ENCODE results near the gene B4GALNT4. TPM values are rescaled to one million over a fixed set of nuclear protein-coding genes. Genes with fewer than 3 reads are reported as not detected.

The B4GALNT4 gene
- total RNA-seq, 1 donor from 2014 or later: 201 TPM

- Mint-ChIP-seq H3K4me3 (no peak overlapping the region), H3K27me3 (ENCODE audit: low read depth) (peaks cover 21% of the 10 kb centered on the region), H3K4me1 (no peaks in the 10 kb centered on the region), H3K36me3 (ENCODE audit: low read depth) (no peaks in the 10 kb centered on the region), H3K27ac (ENCODE audit: unreplicated experiment) (no peak overlapping the region), H3K9me3 (no peaks in the 10 kb centered on the region)
- DNase-seq (ENCODE audit: low read depth, low spot score): no peak
- TF ChIP-seq CTCF (conservative IDR thresholded peaks at IDR 0.05): no peak
These were observed 59.0 kb downstream of the B4GALNT4 start for GRCh38 chr11:428295-428694.

GRCh38 chr11:429391-429790 is 60.1 kb downstream of the B4GALNT4 start:
- TF ChIP-seq CTCF (conservative IDR thresholded peaks at IDR 0.05): no peak
- no peak for DNase-seq (ENCODE audit: low read depth, low spot score)
- H3K27me3 Mint-ChIP-seq (ENCODE audit: low read depth): peaks cover 14% of the 10 kb centered on the region
- H3K4me3 Mint-ChIP-seq: no peak overlapping the region
- H3K9me3 Mint-ChIP-seq: no peaks in the 10 kb centered on the region
- H3K4me1 Mint-ChIP-seq: no peaks in the 10 kb centered on the region
- H3K27ac Mint-ChIP-seq (ENCODE audit: unreplicated experiment): no peak overlapping the region
- H3K36me3 Mint-ChIP-seq (ENCODE audit: low read depth): no peaks in the 10 kb centered on the region

- Mint-ChIP-seq H3K4me3 (no peak overlapping the region), H3K27me3 (ENCODE audit: low read depth) (peaks cover 10% of the 10 kb centered on the region), H3K27ac (ENCODE audit: unreplicated experiment) (no peak overlapping the region), H3K9me3 (peaks cover 1% of the 10 kb centered on the region), H3K36me3 (ENCODE audit: low read depth) (no peaks in the 10 kb centered on the region), H3K4me1 (no peaks in the 10 kb centered on the region)
- DNase-seq (ENCODE audit: low read depth, low spot score): no peak
- no peak for TF ChIP-seq CTCF (conservative IDR thresholded peaks at IDR 0.05)
These were observed 60.7 kb downstream of the B4GALNT4 start for GRCh38 chr11:429931-430456.

Other genes starting within 250 kb of the B4GALNT4 start
- not detected in 2 replicates for gene SCGB1C1, start 176.4 kb upstream of the B4GALNT4 start, total RNA-seq
- 41.3 and 44.3 TPM in 2 replicates for gene BET1L, start 162.1 kb upstream of the B4GALNT4 start, total RNA-seq
- 115 and 122 TPM in 2 replicates for gene RIC8A, start 161.8 kb upstream of the B4GALNT4 start, total RNA-seq
- 23.3 and 24.0 TPM in 2 replicates for gene SIRT3, start 133.2 kb upstream of the B4GALNT4 start, total RNA-seq
- 136 and 146 TPM in 2 replicates for gene PSMD13, start 132.5 kb upstream of the B4GALNT4 start, total RNA-seq
- gene NLRP6, start 91.1 kb upstream of the B4GALNT4 start, total RNA-seq: not detected in 2 replicates
- 23.2 and 25.1 TPM in 2 replicates for gene PGGHG, start 80.4 kb upstream of the B4GALNT4 start, total RNA-seq
- not detected in 2 replicates for gene IFITM5, start 70.0 kb upstream of the B4GALNT4 start, total RNA-seq
- 55.0 and 67.2 TPM in 2 replicates for gene IFITM2, start 61.7 kb upstream of the B4GALNT4 start, total RNA-seq
- 2.0 and 2.3 TPM in 2 replicates for gene IFITM1, start 55.5 kb upstream of the B4GALNT4 start, total RNA-seq
- 156 and 165 TPM in 2 replicates for gene IFITM3, start 48.6 kb upstream of the B4GALNT4 start, total RNA-seq
- gene PKP3, start 24.7 kb downstream of the B4GALNT4 start, total RNA-seq: 0.42 and 1.7 TPM in 2 replicates
- 14.5 and 15.9 TPM in 2 replicates for gene SIGIRR, start 45.5 kb downstream of the B4GALNT4 start, total RNA-seq
- gene ANO9, start 72.5 kb downstream of the B4GALNT4 start, total RNA-seq: not detected in 2 replicates
- gene PTDSS2, start 80.8 kb downstream of the B4GALNT4 start, total RNA-seq: 51.2 and 52.4 TPM in 2 replicates
- gene RNH1, start 137.7 kb downstream of the B4GALNT4 start, total RNA-seq: 69.2 and 71.1 TPM in 2 replicates
- gene HRAS, start 166.1 kb downstream of the B4GALNT4 start, total RNA-seq: 90.6 and 93.5 TPM in 2 replicates
- gene LRRC56, start 168.0 kb downstream of the B4GALNT4 start, total RNA-seq: 2.1 and 2.4 TPM in 2 replicates
- 1.8 and 2.2 TPM in 2 replicates for gene LMNTD2, start 191.2 kb downstream of the B4GALNT4 start, total RNA-seq
- gene RASSF7, start 191.5 kb downstream of the B4GALNT4 start, total RNA-seq: 7.3 and 7.4 TPM in 2 replicates
- 52.3 TPM in 2 replicates for gene PHRF1, start 207.0 kb downstream of the B4GALNT4 start, total RNA-seq
- gene IRF7, start 246.5 kb downstream of the B4GALNT4 start, total RNA-seq: 10.2 and 11.4 TPM in 2 replicates

Measured in neural crest cell (in vitro differentiated cells).